Natural killer cell (primary cell): Measurements from ENCODE around the gene TAF3. TPM values are rescaled to one million over a fixed set of nuclear protein-coding genes. Genes with fewer than 3 reads are reported as not detected.
A peak's percentile ranks its signal among the peaks of the same experiment; 100 is the strongest.

Experiments used
- ATAC-seq, 3 donors: fragments of 150-1000 bp in 2 of 3; fragments of 200-7000 bp in 1 of 3; cut with Tn5 transposase; 1 replicate in 1 of 3; 2 replicates in 2 of 3; pipeline ENCODE4 v1.10.0; 2021; ENCODE audit warnings: mild to moderate bottlenecking in 2 of 3, moderate library complexity in 2 of 3
- DNase-seq, 2 donors: peaks; one replicate each; pipeline versions ENCODE4 v3.0.0 to v3.0.0-alpha.2; 2013 to 2021; ENCODE audit warnings: mixed read lengths in 1 of 2
- H3K27ac ChIP-seq: one replicate; pipeline ENCODE4 v1.5.1; 2013; ENCODE audit warnings: mild to moderate bottlenecking, low read length
- H3K27me3 ChIP-seq: one replicate; pipeline ENCODE4 v1.6.1; 2013; ENCODE audit warnings: low read length; ENCODE audit not compliant: control insufficient read depth, insufficient read depth
- H3K36me3 ChIP-seq: one replicate; pipeline ENCODE4 v1.6.1; 2013; ENCODE audit warnings: low read length; ENCODE audit not compliant: control insufficient read depth, insufficient read depth
- H3K4me1 ChIP-seq: one replicate; pipeline ENCODE4 v1.6.1; 2013; ENCODE audit warnings: low read length; ENCODE audit not compliant: control insufficient read depth, insufficient read depth
- H3K4me3 ChIP-seq: one replicate; pipeline ENCODE4 v1.5.1; 2013; ENCODE audit warnings: low read length
- H3K9me3 ChIP-seq: one replicate; pipeline ENCODE4 v1.6.1; 2013; ENCODE audit warnings: low read length; ENCODE audit not compliant: control insufficient read depth, insufficient read depth
- H3K27ac Mint-ChIP-seq, 2 donors: one replicate each; pipeline ENCODE4 v1.8.0; 2022; ENCODE audit warnings: mild to moderate bottlenecking in 2 of 2, mixed read lengths in 2 of 2, moderate library complexity in 1 of 2
- H3K27me3 Mint-ChIP-seq, 2 donors: one replicate each; pipeline ENCODE4 v1.8.0; 2022; ENCODE audit warnings: low read depth in 2 of 2, mixed read lengths in 2 of 2
- H3K36me3 Mint-ChIP-seq: one replicate; pipeline ENCODE4 v1.8.0; 2022; ENCODE audit warnings: mixed read lengths
- H3K4me1 Mint-ChIP-seq, 2 donors: one replicate each; pipeline ENCODE4 v1.8.0; 2022; ENCODE audit warnings: mixed read lengths in 2 of 2
- H3K4me3 Mint-ChIP-seq: one replicate; pipeline ENCODE4 v1.8.0; 2022; ENCODE audit warnings: mild to moderate bottlenecking, moderate library complexity, mixed read lengths
- H3K9me3 Mint-ChIP-seq, 2 donors: one replicate each; pipeline ENCODE4 v1.8.0; 2022; ENCODE audit warnings: mixed read lengths in 2 of 2
- CTCF ChIP-seq: fragments of 200-600 bp; IDR thresholded peaks from one replicate; pipeline ENCODE4 v1.8.0; 2022; ENCODE audit warnings: antibody characterized with exemption
- WGBS: methylation state at CpG from one replicate; pipeline ENCODE4 v1.1.7; 2013; ENCODE audit warnings: missing lambda C conversion rate; ENCODE audit not compliant: insufficient coverage; 5-methylcytosine and 5-hydroxymethylcytosine counted together
- intact Hi-C: fragments of 100-400 bp; cut with micrococcal nuclease; formaldehyde crosslinking; loops from one replicate; pipeline ENCODE4 v1.14.2; 2022
- total RNA-seq, 4 donors: library from RNA; stranded (reverse); fragments of 120-200 nt in 1 of 4; gene quantifications; one replicate each; pipeline versions ENCODE4 v1.2.3 to v1.2.4, GENCODE V29; 2013 to 2022

TAF3 gene
- total RNA-seq, 3 donors from 2014 or later (not counting 1 experiment from before 2014, with no cell fraction given) = 14.5 to 17.0 (median 15.6) TPM

GRCh38 chr10:7944215-7944480 lies 125.8 kb downstream of the TAF3 start:
- no peaks in the 10 kb centered on the region for H3K9me3 ChIP-seq
- H3K4me1 ChIP-seq = no peaks in the 10 kb centered on the region
- WGBS = 97% methylated on average over 2 of the region's 2 CpGs
- Mint-ChIP-seq H3K27me3 (no peaks in the 10 kb centered on the region), H3K4me1 (peaks cover 36 to 51% of the 10 kb centered on the region in 2 donors), H3K4me3 (no peak overlapping the region), H3K27ac (no peak overlapping the region), H3K36me3 (no peaks in the 10 kb centered on the region), H3K9me3 (no peaks in the 10 kb centered on the region)
- H3K4me3 ChIP-seq = no peak overlapping the region
- no peak for TF ChIP-seq CTCF
- no peaks in the 10 kb centered on the region for H3K36me3 ChIP-seq
- no peaks in the 10 kb centered on the region for H3K27me3 ChIP-seq
- intact Hi-C loops = no loop called here
- ATAC-seq (no peak), DNase-seq (no peak)
- no peak overlapping the region for H3K27ac ChIP-seq

- Histone ChIP-seq H3K27ac (no peak overlapping the region), H3K27me3 (no peaks in the 10 kb centered on the region), H3K4me3 (no peak overlapping the region), H3K9me3 (no peaks in the 10 kb centered on the region), H3K36me3 (no peaks in the 10 kb centered on the region), H3K4me1 (no peaks in the 10 kb centered on the region)
- ATAC-seq = no peak
- no peaks in the 10 kb centered on the region for H3K9me3 Mint-ChIP-seq
- no peak overlapping the region for H3K4me3 Mint-ChIP-seq
- H3K36me3 Mint-ChIP-seq = no peaks in the 10 kb centered on the region
- no peak for DNase-seq
- TF ChIP-seq CTCF = no peak
- H3K27ac Mint-ChIP-seq = no peak overlapping the region
- H3K27me3 Mint-ChIP-seq = no peaks in the 10 kb centered on the region
- H3K4me1 Mint-ChIP-seq = peaks cover 37 to 53% of the 10 kb centered on the region in 2 donors
- intact Hi-C loops = no loop called here
These were observed 126.2 kb downstream of the TAF3 start for GRCh38 chr10:7944537-7944936.

GRCh38 chr10:7945034-7945433 lies 126.7 kb downstream of the TAF3 start:
- WGBS = 98% methylated on average over 2 of the region's 2 CpGs
- Mint-ChIP-seq H3K27ac (peak overlapping the region in 1 of 2 donors; percentile 2), H3K27me3 (no peaks in the 10 kb centered on the region), H3K36me3 (no peaks in the 10 kb centered on the region), H3K9me3 (no peaks in the 10 kb centered on the region), H3K4me1 (peaks cover 42 to 58% of the 10 kb centered on the region in 2 donors), H3K4me3 (no peak overlapping the region)
- Histone ChIP-seq H3K27me3 (no peaks in the 10 kb centered on the region), H3K9me3 (no peaks in the 10 kb centered on the region), H3K27ac (no peak overlapping the region), H3K4me1 (no peaks in the 10 kb centered on the region), H3K4me3 (no peak overlapping the region), H3K36me3 (no peaks in the 10 kb centered on the region)
- DNase-seq = no peak
- no peak for ATAC-seq
- intact Hi-C loops = no loop called here
- no peak for TF ChIP-seq CTCF

GRCh38 chr10:7945469-7946187 lies 127.3 kb downstream of the TAF3 start:
- H3K4me3 ChIP-seq = no peak overlapping the region
- H3K36me3 ChIP-seq = no peaks in the 10 kb centered on the region
- H3K9me3 ChIP-seq = no peaks in the 10 kb centered on the region
- TF ChIP-seq CTCF = no peak
- Mint-ChIP-seq H3K36me3 (no peaks in the 10 kb centered on the region), H3K4me3 (no peak overlapping the region), H3K27me3 (no peaks in the 10 kb centered on the region), H3K9me3 (no peaks in the 10 kb centered on the region), H3K27ac (peak overlapping the region in 1 of 2 donors; percentile 2), H3K4me1 (peaks cover 43 to 58% of the 10 kb centered on the region in 2 donors)
- H3K4me1 ChIP-seq = no peaks in the 10 kb centered on the region
- no peaks in the 10 kb centered on the region for H3K27me3 ChIP-seq
- DNase-seq (no peak), ATAC-seq (no peak)
- intact Hi-C loops = no loop called here
- WGBS = 95% methylated on average over 11 of the region's 11 CpGs
- H3K27ac ChIP-seq = no peak overlapping the region
